Measurements from ENCODE around the gene DLAT.
"Not testable (repeated sequence)": the region's sequence is repeated elsewhere in the genome, so short reads cannot be mapped to it uniquely, and the experiment has no call there.

The DLAT gene

GRCh38 chr11:112002491-112003216, 22.6 kb upstream of the DLAT start:
- no peak for DNase-seq (ENCODE audit: low read depth, low spot score)
- H3K27ac ChIP-seq, result no peak overlapping the region

GRCh38 chr11:112004389-112004788, 20.8 kb upstream of the DLAT start:
- no peak overlapping the region for H3K27ac ChIP-seq
- no peak for DNase-seq (ENCODE audit: low read depth, low spot score)

DNA sequence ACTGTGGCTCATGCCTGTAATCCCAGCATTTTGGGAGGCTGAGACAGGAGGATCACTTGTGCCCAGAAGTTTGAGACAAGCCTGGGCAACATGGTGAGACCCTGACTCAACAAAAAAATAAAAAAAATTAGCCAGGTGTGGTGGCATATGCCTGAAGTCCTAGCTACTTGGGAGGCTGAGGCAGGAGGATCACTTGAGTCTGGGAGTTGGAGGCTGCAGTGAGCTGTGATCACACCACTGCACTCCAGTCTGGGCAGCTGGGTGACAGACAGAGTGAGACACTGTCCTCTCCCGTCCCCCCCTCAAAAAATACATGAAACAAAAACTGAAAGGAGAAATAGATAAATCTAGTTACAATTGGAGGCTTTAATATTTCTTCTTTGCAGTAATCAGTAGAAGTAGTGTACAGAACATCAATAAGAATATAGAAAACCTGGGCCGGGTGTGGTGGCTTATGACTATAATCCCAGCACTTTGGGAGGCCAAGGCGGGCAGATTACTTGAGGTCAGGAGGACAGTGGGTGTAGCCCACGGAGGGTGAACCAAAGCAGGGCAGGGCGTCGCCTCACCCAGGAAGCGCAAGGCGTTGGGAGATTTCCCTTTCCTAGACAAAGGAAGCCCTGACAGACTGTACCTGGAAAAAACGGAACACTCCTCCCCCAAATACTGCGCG, 19.6 kb upstream of the DLAT start:
- no peak for DNase-seq (ENCODE audit: low read depth, low spot score)
- H3K27ac ChIP-seq, result no peak overlapping the region

GRCh38 chr11:112006095-112006441, 19.1 kb upstream of the DLAT start:
- not testable (repeated sequence) for H3K27ac ChIP-seq; DNase-seq (ENCODE audit: low read depth, low spot score)

- DNase-seq (ENCODE audit: low read depth, low spot score); H3K27ac ChIP-seq: not testable (repeated sequence)
Measured at GRCh38 chr11:112011451-112011850, 13.8 kb upstream of the DLAT start.

DNA sequence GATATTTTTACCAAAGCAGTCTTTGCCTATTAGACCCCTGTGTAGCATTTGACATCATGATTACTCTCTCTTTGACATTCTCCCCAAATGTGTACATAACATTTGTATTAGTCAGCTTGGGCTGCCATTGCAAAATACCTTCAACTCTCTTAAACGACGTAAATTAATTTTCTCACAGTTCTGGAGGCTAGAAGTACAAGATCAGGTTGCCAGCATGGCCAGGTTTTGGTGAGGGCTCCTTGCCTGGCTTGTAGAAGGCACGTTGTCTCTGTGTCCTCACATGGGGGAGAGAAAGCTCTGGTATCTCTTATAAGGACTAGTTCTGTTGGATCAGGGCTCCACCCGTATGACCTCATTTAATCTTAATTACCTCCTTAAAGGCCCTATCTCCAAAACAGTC, 12.3 kb upstream of the DLAT start:
- peak overlapping the region; percentile 45 for H3K27ac ChIP-seq
- DNase-seq (ENCODE audit: low read depth, low spot score), result no peak

GRCh38 chr11:112013497-112014164, 11.6 kb upstream of the DLAT start:
- peak; percentile 41 for DNase-seq (ENCODE audit: low read depth, low spot score)
- peak overlapping the region; percentile 45 for H3K27ac ChIP-seq

DNA sequence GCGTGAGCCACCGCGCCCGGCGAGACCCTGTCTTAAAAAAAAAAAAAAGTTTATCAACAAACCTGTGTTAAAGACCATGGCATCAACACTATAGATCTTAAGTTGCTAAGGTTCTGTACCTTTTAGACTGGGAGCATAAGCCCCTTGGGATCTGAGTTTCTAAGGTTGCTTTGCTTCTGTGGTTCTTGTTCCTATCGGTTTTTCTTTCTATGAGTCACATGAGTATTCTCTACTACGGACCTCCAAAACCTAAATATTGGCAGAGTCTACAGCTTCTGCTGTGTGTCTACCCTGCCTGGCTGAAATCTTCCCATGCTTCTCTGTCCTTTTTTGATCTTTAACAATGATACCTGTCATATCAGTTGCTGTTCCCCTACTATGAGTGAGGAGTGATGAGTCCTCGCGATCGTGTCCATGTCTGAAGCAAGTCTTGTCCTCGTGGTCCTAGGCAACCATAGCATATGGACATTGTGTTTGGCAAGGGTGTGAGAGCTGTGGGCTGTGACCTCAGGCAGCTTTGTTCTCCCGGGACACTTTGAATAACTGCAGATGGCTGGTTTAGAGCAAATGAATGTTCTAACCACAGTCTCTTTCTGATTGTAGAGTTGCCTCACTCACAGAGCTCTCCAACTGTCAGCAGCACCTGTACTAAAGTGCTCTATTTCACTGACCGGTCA, 9.0 kb upstream of the DLAT start:
- DNase-seq (ENCODE audit: low read depth, low spot score), result no peak
- H3K27ac ChIP-seq, result no peak overlapping the region

DNA sequence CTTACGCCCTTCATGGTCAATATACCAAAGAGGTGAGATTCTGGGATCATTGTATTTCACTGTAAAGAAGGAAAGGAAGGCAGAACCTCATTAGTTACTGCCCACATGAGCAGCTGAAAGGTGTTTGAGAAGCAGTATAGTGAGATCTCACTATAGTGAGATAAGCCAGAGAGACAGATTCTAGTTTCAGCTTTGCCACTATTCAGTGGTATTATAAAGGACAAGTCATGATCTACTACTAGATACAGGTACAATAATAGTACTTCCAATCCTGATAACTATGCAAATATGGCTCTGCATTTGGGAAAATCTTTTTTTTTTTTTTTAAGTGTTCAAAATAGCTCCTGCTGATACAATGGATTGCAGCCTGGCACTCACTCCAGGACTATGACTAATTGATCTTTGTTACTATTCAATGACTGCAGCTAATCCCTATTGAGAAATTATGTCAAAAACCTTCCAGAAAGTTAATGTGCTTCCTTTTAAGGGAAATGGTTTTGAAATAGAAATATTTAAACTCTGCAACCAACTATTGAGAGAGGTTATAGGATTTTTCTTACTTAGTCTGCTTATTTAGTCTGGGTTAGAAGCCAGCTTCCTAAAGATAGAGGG, 8.3 kb upstream of the DLAT start:
- no peak for DNase-seq (ENCODE audit: low read depth, low spot score)
- H3K27ac ChIP-seq, result no peak overlapping the region

DNA sequence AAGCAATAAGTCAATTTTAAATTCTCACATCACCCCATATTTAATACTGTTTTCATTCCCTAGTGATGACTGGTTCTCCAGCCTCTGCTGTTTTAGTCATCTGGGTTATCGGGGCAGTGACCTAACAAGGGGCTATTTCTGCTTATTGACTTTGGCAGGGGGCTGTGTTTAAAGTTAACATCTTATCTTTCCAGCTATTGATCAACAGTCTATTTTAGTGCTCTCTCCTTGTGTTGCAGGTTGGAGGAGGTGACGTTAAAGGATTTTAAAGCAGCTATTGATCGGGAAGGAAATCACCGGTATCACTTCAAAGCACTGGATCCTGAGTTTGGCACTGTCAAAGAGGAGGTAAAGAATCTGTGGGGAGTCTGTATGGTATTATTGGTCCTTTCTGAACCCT, 7.7 kb upstream of the DLAT start:
- no peak overlapping the region for H3K27ac ChIP-seq
- no peak for DNase-seq (ENCODE audit: low read depth, low spot score)

DNA sequence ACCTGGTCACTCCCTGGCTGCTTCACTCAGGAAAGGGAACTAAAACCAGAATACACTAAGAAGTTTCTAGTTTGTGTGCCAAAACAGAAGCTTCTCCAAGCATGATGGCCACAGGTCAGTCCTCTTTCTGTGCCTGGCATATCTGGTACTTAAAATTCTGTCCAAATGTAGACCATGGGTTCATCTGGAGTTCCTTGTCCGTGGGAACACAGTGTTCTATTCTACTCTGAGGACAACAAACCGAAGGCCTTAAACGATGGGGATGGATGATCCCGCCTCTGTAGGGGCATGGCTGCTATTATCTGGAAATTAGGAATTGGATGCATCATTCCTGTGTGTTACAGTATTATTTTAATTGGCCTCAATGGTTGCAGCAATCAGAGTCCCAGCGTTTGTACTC, 6.1 kb upstream of the DLAT start:
- no peak overlapping the region for H3K27ac ChIP-seq
- DNase-seq (ENCODE audit: low read depth, low spot score), result no peak

DNA sequence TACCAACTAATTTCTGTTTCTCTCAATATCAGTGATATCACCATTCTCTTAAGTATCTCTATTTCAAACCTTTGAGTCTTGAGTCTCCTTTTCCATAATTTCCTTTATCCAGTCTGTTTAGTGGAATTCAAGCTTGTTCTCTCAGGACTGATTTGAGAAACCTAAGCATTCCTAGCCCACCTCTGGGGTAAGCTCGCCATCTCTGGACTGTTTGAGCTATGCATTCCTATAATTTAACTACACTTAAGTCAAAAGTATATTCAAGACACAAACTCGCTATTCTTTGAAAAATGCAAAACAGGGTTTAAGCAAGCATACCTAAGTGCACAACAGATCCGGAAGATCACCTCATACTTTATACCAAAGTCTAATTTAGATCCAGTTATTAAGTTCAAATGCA, 2.1 kb upstream of the DLAT start:
- H3K27ac ChIP-seq, result no peak overlapping the region
- no peak for DNase-seq (ENCODE audit: low read depth, low spot score)

DNA sequence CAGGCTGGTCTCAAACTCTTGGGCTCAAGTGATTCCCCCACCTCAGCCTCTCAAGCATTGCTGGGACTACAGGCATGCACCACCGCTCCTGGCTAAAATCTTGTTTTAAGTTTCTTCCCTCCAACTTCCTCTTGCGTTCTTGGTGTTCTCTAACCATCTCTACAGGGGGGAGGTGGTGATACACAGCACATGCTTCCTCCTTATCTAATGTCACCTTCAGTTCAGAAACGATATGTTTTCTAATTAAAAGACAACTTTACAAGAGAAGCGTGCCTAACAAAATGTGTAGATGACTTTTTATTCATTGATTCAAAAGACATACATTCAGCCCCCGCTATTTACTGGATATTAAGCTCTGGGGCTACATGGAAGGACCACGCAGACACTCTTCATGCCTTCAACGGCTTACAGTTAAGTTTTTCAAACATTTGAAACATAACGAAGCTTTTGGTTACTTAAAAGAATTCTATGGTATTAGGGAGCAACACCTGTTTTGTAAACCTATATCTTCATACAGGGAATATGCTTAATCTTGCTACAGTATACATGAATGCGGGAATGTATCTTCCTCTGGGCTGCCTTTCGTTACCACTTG, 933 bp upstream of the DLAT start:
- peak overlapping the region; percentile 66 for H3K27ac ChIP-seq
- DNase-seq (ENCODE audit: low read depth, low spot score), result no peak

DNA sequence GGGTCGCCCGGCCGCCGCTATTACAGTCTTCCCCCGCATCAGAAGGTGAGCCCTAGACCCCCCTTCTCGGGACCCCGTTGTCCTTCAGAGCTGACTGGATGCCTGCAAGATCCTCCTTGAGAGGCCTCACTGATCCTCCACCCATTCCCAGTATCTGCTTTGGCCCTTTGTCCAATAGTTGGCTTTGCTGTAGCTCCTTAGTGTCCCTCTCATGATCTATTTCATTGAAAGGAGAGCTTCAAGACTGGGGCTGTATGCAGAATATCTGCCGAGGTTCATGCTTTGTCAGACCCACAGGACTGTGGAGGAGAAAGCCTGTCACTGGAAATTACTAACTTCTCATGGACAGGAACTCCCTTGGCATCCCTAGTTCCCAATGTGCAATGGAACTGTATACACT, 499 bp downstream of the DLAT start:
- H3K27ac ChIP-seq, result peak overlapping the region; percentile 66
- no peak for DNase-seq (ENCODE audit: low read depth, low spot score)

DNA sequence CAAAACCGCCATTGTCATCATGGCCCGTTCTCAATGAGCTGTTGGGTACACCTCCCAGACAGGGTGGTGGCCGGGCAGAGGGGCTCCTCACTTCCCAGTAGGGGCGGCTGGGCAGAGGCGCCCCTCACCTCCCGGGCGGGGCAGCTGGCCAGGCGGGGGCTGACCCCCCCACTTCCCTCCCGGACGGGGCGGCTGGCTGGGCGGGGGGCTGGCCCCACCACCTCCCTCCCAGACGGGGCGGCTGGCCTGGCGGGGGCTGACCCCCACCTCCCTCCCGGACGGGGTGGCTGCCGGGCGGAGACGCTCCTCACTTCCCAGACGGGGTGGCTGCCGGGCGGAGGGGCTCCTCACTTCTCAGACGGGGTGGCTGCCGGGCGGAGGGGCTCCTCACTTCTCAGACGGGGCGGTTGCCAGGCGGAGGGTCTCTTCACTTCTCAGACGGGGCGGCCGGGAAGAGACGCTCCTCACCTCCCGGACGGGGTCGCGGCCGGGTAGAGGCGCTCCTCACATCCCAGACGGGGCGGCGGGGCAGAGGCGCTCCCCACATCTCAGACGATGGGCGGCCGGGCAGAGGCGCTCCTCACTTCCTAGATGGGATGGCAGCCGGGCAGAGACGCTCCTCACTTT, 1.7 kb downstream of the DLAT start:
- not testable (repeated sequence) for H3K27ac ChIP-seq; DNase-seq (ENCODE audit: low read depth, low spot score)

DNA sequence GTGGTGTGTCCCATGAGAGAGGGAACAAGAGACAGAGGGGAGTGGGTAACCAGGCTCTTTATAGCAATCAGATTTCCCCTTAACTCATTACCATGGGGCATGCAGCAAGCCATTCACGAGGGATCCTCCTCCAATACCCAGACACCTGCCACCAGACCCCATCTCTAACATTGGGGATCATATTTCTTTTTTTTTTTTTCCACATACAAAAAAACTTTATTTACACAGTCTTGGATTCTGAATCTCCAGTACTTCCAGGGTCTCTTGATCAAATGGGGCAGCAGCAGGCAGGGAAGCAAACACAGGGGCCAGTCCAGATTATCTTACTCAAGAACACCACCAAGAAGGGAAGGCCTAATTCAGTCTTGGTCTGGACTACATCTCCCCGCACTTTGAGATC, 4.3 kb downstream of the DLAT start:
- DNase-seq (ENCODE audit: low read depth, low spot score), result no peak
- no peak overlapping the region for H3K27ac ChIP-seq

DNA sequence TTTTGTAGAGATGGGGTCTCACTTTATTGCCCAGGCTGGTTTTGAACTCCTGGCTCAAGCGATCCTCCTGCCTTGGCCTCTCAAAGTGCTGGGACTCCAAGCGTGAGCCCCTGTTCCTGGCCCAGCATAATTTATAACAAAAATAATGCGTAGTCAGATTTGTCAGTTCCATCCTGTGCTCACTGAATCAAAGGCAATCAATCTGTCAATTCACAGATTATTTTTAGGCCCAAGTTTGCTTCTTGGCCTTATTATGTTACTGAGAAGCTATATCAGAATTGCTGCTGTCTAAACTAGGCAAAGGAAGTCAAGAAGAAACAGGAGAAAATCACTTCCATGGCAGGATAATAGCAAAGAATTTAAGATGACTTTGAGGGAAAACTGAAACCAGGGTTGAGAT, 8.7 kb downstream of the DLAT start:
- no peak overlapping the region for H3K27ac ChIP-seq
- DNase-seq (ENCODE audit: low read depth, low spot score), result no peak

DNA sequence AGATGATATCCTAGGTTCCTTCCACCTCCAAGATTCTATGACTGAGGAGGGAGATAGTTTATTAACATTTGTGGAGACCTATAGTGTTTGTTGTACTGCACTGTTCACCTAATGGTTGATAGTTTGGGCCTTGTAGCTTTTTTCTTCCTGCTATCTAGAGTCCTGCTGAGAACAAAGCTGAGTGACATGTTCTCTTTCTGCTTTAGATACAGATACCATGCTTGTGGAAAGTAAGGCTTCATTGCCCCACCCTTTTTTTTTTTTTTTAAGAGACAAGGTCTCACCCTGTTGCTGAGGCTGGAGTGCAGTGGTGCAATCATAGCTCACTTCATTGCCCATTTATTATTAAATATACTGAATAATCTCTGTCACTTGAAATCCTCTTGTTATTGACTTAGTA, 12.3 kb downstream of the DLAT start:
- no peak overlapping the region for H3K27ac ChIP-seq
- no peak for DNase-seq (ENCODE audit: low read depth, low spot score)

DNA sequence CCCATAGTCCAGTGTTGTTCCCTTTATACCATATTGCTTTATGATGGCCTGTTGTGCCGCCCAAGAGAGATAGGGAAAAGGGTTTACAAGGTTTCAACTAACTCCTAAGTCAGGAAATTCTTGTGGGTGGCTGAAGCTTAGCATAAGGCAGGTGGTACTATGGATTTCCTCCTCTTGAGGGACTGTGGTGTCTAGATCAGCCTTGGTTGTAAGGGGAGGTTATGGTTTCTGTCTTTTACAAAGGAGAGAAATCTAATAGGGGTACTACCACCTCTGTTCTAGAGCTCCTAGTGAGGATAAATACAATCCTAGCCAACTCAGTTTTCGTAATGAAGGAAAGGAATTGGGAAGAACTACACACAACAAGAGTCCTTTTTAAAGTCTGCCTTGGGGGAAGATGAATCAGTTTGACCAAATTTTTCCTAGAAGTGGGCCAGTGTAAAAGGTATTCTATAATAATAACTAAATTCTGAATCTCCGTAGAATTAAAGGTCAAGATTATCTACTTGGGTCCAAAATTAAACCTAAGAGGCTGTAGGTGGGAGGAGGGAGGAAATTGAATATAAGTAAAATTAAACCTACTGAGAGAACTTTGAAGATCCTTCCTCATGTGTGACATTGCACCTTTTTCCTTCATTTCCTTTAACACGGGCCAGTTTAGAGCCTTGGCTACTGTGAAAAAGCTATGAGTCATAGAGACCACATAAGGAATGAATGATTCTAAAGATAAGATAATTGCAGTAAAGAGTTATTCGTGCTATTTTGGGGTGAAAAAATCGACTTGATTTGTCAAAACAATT, 17.2 kb downstream of the DLAT start:
- DNase-seq (ENCODE audit: low read depth, low spot score), result no peak
- peak overlapping the region; percentile 9 for H3K27ac ChIP-seq
